NCI-H146 (cell line): ENCODE results near the gene PPT2.
A peak's percentile ranks its signal among the peaks of the same experiment; 100 is the strongest.

Experiments used
- DNase-seq: peaks from one replicate; lab custom pipeline; 2025; lab: John Stamatoyannopoulos, UW

Gene PPT2

DNA sequence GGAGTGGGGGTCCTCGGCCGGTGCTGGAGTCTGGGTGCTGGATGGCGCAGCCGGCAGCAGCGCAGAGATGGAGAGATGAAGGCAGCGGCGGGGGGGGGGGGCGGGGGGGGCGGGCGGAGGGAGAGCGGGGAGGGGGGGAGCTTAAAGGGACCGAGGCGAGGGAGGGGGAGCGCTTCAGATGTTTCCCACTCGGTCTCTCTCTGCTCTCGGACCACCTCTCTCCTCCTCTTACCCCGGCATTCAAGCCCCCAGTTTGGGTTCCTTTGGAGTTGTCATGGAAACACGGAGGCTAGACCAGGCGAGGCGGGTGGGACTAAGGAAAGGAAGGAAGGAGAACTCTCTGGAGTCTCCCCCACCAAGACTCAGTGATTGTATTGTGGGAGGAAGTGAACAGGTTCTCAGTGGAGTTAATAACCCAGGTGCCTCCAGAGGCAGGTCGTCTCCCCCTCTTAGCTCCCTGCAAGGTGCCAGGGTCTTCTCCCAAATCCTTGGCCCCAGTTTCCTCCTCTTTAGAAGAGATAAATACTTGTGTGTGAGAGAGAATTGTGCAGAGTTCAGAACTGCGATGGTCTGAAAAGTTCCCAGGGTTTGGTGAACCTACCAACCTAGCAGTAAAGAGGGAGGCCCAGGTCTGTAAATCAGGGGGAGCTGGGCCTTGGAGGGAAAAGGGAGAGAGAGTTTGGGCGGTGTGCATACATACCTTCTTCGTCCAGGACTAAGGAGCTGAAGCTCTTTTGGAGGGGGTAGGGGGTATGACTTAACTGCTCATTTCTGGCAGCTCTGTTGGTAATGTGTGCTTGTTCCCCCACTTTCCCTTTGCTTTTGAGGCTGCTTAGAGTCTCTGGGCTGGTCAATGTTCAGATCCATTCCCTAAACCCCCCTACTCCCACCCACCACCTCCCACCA, 1.8 kb upstream of the PPT2 start, which contains the start of gene PRRT1:
Gene PRRT1, minus strand, starts transcription at position 77 of the 906 bp plus-strand sequence. CDS start 112 bp downstream, outside the sequence.
- DNase-seq, result no peak

DNA sequence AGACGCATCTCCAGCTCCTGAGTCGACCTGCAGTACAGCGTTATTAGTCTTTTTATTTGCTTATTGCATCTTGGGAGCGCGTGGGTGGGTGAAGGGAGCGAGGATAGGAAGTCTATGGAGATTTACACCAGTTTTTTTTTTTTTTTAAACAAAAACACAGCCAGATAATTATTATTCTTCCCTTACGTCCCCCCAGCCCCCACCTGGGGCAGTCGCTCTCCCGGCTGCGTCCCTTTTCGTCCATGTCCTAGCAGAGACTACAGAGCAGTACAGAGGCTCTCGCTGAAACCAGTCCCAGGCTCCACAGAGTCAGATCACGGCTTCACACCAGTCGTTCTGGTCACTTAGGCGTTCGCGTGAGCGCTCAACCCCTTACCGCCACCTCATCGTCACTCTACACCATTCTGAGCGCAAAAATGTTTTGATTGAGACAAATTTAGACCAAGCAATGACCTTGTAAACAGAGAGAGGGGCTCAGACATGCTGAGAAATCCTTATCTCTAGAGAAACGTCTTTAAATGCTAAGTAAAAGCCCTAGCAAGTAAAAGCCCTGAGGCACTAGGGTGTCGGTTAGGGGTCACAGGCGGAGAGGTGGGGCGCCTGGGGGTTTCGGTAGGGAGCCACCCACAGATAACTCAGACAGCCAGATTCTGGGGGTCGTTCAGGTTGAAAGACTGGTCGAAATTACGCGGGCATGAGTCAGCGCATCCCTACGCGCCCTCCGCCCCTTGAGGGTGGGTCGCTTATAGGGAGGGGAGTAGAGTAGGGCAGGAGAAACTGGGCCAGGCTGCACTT, 975 bp upstream of the PPT2 start:
- DNase-seq, result peak; percentile 27

DNA sequence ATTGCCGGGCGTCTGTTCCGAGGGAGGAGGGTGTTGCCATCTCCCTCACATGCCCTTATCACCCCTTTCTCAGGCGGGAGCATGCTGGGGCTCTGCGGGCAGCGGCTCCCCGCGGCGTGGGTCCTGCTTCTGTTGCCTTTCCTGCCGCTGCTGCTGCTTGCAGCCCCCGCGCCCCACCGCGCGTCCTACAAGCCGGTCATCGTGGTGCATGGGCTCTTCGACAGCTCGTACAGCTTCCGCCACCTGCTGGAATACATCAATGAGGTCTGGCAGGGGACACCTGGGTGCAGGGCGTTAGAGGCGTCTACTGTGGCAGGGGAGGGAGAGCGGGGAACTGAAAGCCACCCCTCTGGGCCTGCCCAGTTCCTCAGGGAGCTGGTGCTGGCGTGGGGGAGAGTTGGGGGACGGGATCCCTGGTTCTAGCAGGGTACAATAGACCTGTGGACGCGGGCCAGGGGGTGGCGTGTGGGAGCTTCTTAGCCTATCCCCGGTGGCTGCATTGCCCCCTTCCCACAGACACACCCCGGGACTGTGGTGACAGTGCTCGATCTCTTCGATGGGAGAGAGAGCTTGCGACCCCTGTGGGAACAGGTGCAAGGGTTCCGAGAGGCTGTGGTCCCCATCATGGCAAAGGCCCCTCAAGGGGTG, 697 bp downstream of the PPT2 start:
- DNase-seq, result peak; percentile 87

DNA sequence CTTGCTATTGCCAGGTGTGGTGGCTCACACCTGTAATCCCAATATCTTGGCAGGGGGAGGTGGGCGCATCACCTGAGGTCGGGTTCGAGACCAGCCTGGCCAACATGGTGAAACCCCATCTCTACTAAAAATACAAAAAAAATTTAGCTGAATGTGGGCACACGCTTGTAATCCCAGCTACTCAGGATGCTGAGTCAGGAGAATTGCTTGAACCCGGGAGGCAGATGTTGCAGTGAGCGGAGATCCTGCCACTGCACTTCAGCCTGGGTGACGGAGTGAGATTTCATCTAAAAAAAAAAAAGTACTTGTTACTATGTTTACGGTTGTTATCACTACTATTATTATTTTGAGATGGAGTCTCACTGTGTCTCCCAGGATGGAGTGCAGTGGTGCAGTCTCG, 3.0 kb downstream of the PPT2 start:
- DNase-seq, result no peak

DNA sequence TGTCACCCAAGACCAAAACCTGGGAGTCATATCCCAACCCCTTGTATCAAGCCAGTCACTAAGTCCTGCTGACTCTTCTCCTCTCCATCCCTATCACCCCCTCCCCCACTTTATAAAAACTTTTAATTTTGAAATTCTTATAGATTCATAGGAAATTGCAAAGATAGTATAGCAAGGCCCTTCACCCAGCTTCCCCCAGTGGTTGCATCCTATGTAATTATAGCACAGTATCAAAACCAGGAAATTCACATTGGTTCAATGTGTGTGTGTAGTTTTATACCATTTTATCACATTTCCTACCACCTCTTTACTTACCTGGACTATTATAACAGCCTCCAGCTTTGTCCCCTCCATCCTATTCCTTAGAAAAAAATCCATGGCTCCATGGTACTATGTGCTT, 4.1 kb downstream of the PPT2 start:
- DNase-seq, result no peak

DNA sequence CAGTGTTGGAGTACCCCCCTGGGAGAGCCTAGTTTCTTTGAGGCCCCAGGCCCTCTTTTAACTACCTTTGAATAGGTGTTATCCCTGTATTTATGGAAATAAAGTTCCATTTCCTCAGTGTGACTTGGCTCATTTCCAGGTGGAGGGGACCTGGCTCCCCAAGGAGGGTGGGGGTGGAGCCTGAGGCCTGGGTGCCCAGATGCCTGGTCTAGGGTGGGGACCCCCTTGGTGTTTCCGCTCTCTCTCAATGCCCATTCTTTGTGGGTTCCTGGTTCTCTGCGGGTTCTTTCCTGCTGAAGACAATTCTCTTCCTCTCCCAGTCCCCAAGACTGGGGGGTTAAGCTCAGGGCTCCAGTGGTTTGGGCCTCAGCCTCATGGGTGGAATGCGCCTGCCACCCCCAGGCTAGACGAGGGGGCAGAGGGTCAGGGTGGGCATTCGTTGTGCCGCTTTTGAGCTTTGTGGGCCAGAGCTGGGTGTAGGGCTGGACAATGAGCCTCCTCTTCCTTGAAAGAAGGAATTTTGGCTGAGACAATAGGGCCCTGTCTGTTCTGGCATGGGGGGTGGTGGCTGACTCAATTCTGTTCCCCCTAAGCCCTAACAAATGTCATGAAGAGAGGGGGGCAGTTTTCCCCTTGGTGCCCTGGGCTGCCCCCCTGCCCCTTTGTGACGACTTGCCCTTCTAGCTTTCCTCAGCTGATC, 9.8 kb downstream of the PPT2 start:
- DNase-seq, result no peak

DNA sequence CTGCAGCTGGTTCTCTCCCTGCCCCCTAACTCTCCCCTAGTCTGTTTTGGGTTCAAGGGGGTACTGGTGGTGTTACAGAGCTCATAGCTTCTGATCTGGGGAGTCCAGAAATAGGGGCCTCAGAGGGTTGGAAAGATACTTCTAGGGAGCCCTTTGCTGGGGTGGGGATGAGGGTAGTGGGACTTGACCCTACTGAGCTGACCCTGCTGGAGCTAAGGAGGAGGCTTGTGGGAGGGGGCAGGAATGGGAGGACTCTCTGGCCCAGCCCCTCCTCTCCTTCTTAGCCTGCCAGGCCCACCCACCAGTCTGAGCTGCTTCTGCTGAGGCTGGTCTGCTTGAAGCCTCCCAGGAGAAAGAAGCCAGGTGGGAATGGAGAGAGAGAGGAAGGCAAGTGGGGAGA, 10.4 kb downstream of the PPT2 start, which contains the start of gene EGFL8:
Gene EGFL8, plus strand, starts transcription at position 301 of the 400 bp plus-strand sequence. CDS start 1,571 bp downstream, outside the sequence.
- DNase-seq, result no peak

DNA sequence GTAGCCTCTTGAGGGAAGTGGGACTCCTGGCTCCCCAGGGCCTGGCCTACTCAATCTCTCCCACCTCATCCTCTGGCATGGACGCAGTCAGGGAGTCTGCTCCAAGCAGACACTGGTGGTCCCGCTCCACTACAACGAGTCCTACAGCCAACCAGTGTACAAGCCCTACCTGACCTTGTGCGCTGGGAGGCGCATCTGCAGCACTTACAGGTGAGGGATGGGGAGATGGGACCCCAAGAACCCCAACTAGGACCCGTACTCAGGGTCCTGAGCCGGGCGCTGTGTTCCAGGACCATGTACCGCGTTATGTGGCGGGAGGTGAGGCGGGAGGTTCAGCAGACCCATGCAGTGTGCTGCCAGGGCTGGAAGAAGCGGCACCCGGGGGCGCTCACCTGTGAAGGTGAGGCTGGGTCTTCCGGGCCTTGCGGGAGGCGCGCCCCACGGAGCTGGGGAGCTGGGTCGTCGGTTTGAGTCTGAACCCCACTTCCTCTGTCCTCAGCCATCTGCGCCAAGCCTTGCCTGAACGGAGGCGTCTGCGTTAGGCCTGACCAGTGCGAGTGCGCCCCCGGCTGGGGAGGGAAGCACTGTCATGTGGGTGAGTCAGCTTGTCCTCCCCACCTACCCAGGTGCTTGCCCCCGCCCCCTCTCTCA, 12.6 kb downstream of the PPT2 start:
- DNase-seq, result no peak

DNA sequence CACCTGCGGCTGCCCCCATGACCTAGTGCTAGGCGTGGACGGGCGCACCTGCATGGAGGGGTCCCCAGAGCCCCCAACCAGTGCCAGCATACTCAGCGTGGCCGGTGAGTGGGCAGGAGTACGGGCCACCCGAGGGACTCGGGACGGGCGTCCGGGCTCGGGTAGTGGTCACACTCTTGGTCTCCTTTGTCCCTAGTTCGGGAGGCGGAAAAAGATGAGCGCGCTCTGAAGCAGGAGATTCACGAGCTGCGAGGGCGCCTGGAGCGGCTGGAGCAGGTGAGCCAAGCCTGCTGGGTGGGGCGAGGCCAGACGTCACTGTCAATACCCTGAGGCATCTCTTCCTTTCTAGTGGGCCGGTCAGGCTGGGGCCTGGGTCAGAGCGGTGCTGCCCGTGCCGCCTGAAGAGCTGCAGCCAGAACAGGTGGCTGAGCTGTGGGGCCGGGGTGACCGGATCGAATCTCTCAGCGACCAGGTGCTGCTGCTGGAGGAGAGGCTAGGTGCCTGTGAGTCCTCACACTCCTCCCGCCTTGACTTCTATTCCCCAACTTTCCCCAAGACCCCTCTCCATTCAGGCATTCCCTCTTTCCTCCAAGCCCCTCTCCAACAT, 13.3 kb downstream of the PPT2 start:
- peak; percentile 75 for DNase-seq

DNA sequence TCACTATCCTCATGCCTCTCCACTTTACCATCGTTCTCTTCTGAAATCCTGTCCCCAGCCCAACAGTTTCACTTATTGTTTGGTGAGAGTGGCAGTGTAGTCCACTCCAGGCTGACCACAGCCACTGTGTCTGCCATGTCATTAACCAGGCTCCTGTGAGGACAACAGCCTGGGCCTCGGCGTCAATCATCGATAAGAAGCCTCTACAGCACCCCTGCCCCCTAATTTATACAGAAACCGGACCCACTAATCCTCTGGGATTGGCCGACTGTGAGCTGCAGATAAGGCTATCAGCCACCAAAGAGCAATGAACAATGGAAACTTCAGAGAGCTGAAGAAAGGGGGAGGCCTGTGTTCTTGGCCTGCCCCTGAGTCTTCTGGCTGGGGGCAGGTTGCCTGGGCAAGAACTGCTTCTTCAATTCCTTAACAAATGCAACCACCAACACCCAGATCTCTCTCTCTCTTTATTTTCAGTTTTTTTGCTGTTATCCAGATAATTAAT, 13.9 kb downstream of the PPT2 start:
- DNase-seq, result no peak

DNA sequence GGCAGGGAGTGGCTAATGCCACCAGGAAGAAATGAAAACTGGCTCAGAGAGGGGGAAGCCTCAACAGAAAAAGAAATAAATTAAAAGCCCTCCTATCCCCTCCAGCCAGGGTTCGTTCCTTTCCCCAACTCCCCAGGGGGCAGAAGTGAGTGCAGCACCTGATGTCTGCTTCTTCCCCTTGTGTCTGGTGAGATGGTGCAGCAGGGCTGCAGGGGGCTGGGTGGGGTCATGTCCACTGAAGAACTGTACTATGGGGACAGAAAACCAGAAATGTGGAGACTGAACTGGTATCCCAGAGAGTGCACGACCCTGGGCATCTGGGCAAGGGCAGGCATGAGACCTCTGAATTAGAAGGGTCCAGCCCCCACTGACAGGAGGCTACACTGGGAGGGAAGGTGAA, 14.4 kb downstream of the PPT2 start:
- no peak for DNase-seq

DNA sequence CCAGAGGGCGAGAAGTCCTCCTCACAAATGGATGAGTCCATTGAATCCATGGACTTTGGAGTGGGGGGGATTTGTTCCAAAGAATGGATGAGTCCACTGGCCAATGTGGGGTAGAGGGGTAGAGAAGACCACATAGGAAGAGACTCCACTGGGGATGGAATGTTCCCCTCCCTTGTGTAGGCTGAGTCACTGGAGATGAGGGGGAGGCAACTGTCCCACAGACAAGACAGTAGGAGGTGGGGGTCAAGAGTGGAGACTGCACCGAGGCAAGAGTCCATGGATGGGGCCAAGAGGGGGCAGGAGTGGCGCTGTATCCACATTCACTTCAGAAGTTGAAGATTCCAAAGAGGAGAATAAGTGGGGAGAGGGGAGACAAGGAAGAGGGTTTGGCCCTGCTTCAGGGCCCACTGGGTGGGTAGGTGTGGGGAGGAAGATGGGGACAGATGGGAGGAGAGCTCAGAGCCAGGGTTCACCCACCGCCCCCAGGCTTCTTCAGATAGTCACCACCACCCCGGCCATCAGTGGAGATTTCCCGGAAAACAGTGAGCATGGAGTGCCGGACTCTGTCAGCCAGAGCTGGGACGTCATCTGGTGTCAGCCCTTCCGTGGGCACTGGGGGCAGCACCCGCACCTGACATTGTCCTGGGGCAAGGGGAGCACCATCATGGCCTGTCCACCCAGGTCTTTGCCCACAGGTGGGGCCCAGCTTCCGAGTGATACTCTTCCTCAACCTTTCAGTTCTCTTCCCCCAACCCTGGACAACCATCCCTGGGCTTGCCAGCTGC, 15.1 kb downstream of the PPT2 start:
- DNase-seq, result no peak

DNA sequence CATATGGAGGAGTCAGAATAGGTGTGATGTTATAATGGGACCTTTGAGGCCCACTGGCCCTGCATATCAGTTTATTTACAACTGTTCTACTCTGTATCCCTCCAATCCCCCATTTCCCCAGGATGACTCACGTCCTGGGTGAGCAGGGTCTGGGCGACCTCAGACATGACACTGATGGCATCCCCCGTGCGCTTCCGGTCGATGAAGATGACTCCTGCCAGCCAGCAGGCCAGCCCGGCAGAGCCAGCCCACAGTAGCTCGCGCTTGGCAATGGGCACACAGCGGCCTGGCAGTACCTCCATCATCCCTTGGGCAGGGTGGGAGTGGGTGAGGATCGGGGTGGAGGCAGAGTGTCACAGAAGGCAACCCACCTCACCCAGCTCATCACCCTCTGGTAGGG, 16.4 kb downstream of the PPT2 start:
- no peak for DNase-seq

DNA sequence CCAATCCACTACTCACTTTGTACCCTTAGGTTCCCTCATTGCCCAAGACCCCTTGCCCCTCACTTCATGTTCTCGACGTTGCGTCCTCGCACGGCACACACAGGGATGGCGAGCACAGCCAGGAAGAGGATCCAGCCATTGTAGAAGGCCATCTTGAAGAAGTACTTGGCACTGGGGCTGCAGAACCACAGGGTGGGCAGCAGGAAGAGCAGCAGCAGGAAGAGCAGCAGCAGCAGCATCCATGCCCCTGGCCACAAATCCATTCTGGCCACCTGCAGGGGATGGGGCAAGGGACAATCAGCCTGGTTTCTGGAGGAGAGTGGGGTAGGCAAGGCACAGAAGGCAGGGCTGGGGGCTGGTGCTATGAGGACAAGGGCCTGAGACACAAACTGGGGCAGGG, 17.3 kb downstream of the PPT2 start:
- no peak for DNase-seq

DNA sequence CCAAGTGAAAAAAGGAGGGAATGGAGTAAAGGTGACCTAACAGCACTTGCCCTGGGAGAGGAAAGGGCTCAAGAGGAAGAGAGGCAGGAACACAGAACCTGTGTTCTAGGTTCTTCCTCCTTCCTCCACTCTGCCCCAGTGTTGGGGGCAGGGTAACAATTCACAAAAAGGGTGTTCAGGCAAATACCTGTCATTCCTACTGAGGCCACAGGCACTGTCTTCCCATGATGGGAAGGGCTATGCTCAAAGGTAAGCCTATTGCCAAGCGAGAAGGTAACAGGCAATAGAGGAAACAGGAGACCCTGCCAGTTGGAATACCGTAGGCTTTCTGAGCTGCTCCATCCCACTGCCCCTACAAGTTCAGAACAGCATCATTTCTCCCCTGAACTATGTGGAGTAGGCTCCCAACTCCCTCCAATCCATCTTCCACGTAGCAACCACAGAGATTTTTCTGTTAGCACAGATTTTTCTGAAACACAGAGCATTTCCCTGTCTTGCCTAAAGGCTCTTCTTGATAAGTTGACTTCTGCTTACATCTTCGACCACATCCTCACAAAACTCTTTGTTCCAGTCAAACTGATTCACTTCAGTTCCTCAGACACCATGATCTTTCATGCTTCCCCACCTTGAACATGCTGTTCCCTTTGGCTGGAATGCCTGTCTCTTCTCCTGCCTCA, 19.2 kb downstream of the PPT2 start:
- no peak for DNase-seq

DNA sequence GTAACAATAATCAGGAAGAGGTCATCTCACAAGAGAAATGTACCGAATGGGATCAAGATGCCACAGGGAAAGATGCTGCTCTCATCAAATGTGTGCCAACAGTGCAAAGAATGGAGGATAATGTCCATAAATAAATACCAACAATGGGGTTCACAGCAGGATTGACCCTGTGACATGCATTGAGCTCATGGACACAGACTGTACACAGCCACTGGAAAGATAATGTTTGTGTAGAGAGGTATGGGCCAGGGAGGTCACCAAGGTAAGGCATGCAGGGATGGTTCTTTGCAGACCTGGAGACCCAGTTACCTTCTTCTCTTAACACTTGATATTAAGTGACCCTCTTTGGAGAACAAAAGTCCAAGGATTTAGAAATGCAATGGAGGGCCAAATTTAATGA, 20.5 kb downstream of the PPT2 start:
- DNase-seq, result no peak

DNA sequence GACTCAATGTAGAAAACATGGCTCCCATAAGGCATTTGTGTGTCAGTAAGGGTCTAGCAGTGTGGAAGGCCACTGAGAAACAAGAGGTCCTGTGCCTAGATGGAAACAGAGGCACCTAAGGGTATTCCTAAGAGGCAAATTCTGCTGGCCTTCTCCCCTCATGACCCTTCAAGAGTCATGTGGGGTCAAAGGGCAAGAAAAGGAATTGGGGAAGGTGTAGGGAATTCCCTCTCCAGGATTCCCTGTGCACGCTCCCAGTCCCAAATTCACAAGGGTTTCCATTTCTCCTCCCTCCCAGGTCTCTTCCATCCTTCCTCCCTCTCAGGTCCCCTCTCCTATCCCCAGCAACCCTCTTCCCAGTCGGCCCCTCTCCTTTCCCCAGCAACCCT, 21.4 kb downstream of the PPT2 start:
- DNase-seq, result no peak

DNA sequence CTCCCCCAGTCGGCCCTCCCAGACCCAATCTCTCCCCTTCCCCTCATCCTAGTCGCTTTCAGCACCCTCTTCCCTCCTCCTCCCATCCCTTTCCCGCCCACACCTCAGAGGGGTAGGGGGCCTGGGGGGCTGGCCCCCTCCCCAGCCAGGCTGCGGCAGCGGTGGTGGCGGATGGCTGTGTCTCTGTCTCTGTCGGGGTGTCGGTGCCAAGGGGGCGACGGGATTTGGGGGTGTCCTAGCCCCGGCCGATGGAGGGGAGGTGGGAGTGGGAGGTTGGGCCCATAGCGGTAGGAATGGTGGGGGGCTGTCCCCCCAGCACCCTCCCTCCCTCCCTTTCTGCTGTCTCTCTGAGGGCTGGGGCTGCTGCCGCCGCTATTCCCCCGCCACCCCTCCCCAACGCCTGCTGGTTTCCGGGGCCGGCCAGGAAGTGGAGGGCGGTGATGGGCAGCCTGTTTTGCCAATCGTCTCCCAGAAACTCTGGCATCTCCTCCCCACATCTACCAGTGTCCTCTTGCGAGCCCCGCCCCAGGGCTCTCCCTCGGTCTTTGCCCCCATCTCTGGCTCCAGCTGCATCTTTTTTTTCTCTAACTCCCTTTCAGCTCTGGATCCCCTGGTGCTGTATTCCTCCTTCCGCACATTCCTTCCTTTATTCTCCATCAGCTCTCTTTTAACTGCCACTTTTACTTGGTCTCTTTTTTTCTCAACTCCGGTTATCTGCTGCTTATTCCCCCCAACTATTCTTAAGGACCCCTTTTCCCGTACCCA, 22.0 kb downstream of the PPT2 start, which contains the start of gene AGPAT1:
Gene AGPAT1, minus strand, starts transcription at position 374 of the 765 bp plus-strand sequence. CDS start 4,588 bp downstream, outside the sequence.
- DNase-seq, result peak; percentile 97
